WTC11 (cell line): ENCODE results near the gene GABRE.

Source experiments
- ATF3 ChIP-seq: sonication (generic); formaldehyde crosslinking; conservative IDR thresholded peaks from 2 replicates; pipeline ENCODE4 v1.8.1; 2022; ENCODE audit warnings: mild to moderate bottlenecking, missing genetic modification reagents
- CTCF ChIP-seq: fragments of 200-600 bp; IDR thresholded peaks from 2 replicates; pipeline ENCODE4 v1.8.0; 2022; ENCODE audit warnings: antibody characterized with exemption
- ELF4 ChIP-seq: sonication (generic); formaldehyde crosslinking; IDR thresholded peaks from 2 replicates; pipeline ENCODE4 v1.8.1; 2022; ENCODE audit warnings: low read depth, mild to moderate bottlenecking, moderate library complexity, missing genetic modification reagents
- FOXK1 ChIP-seq: sonication (generic); formaldehyde crosslinking; IDR thresholded peaks from 2 replicates; pipeline ENCODE4 v1.8.0; 2022; ENCODE audit warnings: mild to moderate bottlenecking, moderate library complexity, missing genetic modification reagents
- FOXP4 ChIP-seq: sonication (generic); formaldehyde crosslinking; IDR thresholded peaks from 2 replicates; pipeline ENCODE4 v1.8.0; 2022; ENCODE audit warnings: mild to moderate bottlenecking, missing genetic modification reagents
- JUN ChIP-seq: sonication (generic); formaldehyde crosslinking; IDR thresholded peaks from 2 replicates; pipeline ENCODE4 v1.8.0; 2023; ENCODE audit warnings: mild to moderate bottlenecking, missing genetic modification reagents
- KAT7 ChIP-seq: sonication (generic); formaldehyde crosslinking; IDR thresholded peaks from 2 replicates; pipeline ENCODE4 v1.8.1; 2023; ENCODE audit warnings: missing genetic modification reagents, mild to moderate bottlenecking, borderline replicate concordance
- MAX ChIP-seq: sonication (generic); formaldehyde crosslinking; IDR thresholded peaks from 2 replicates; pipeline ENCODE4 v1.8.0; 2022; ENCODE audit warnings: mild to moderate bottlenecking, missing genetic modification reagents
- USF2 ChIP-seq: sonication (generic); formaldehyde crosslinking; IDR thresholded peaks from 2 replicates; pipeline ENCODE4 v1.8.1; 2023; ENCODE audit warnings: mild to moderate bottlenecking, missing genetic modification reagents, moderate library complexity

GRCh38 chrX:151920530-151920929 is 53.9 kb downstream of the GABRE start:
- TF ChIP-seq FOXP4 (no peak), ELF4 (CRISPR knock-in tag) (no peak), CTCF (no peak), MAX (CRISPR knock-in tag) (no peak), KAT7 (CRISPR knock-in tag) (no peak), ATF3 (CRISPR knock-in tag) (no peak), FOXK1 (CRISPR knock-in tag) (no peak), USF2 (CRISPR knock-in tag) (no peak), JUN (no peak)
